ENCODE results near the gene SPHK1.
A peak's percentile ranks its signal among the peaks of the same experiment; 100 is the strongest.

The SPHK1 gene, protein sequence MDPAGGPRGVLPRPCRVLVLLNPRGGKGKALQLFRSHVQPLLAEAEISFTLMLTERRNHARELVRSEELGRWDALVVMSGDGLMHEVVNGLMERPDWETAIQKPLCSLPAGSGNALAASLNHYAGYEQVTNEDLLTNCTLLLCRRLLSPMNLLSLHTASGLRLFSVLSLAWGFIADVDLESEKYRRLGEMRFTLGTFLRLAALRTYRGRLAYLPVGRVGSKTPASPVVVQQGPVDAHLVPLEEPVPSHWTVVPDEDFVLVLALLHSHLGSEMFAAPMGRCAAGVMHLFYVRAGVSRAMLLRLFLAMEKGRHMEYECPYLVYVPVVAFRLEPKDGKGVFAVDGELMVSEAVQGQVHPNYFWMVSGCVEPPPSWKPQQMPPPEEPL

DNA sequence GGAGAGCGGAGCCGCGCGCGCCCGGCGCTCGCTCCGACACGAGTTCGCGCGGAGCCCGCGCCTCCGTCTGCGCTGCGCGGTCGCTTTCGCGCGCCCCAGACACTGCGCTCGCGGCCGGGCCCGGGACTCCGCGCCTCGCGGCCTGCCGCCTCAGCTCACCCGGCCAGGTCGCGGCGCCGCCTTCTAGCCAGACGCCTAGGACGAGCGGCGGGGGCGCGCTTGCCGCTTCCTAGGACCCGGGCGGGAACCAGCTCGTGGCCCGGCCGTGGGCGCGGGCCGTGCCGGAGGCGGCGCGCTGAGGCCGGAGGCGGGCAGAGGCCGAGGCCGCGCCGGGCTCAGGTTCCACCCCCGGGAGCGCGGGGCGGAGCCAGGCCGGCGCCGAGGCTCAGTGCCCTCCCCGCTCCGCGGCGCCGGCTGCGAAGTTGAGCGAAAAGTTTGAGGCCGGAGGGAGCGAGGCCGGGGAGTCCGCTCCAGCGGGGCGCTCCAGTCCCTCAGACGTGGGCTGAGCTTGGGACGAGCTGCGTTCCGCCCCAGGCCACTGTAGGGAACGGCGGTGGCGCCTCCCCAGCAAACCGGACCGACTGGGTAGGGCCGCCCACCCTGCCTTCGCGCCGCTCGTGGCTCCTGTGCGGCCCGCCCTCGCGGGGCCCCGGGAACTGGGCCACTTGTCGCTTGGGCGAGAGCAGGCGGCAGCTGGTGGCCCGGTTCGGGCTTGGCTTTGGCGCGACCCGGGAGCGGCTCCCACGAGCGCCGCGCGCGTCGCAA, at the start of gene SPHK1:
TSS of gene SPHK1 (plus strand) at position 388 of the 765 bp plus-strand sequence. CDS start 1,036 bp downstream, outside the sequence.
- peaks cover 43 to 44% of the 10 kb centered on the region in 2 experiments for H3K4me1 ChIP-seq (ENCODE audit: control insufficient read depth in 1 of 2, insufficient read depth in 1 of 2, low read depth in 1 of 2, low read length in 1 of 2)
- H3K36me3 ChIP-seq = no peaks in the 10 kb centered on the region
- H3K9me3 ChIP-seq = no peaks in the 10 kb centered on the region
- peak within 1 kb of the TSS; percentile 51 for H3K27ac ChIP-seq
- peaks cover 60% of the 10 kb centered on the region for H3K27me3 ChIP-seq
- TF ChIP-seq, protein P1, sequence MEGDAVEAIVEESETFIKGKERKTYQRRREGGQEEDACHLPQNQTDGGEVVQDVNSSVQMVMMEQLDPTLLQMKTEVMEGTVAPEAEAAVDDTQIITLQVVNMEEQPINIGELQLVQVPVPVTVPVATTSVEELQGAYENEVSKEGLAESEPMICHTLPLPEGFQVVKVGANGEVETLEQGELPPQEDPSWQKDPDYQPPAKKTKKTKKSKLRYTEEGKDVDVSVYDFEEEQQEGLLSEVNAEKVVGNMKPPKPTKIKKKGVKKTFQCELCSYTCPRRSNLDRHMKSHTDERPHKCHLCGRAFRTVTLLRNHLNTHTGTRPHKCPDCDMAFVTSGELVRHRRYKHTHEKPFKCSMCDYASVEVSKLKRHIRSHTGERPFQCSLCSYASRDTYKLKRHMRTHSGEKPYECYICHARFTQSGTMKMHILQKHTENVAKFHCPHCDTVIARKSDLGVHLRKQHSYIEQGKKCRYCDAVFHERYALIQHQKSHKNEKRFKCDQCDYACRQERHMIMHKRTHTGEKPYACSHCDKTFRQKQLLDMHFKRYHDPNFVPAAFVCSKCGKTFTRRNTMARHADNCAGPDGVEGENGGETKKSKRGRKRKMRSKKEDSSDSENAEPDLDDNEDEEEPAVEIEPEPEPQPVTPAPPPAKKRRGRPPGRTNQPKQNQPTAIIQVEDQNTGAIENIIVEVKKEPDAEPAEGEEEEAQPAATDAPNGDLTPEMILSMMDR (IDR thresholded peaks at IDR 0.05) = peak; percentile 10
- peak within 1 kb of the TSS; percentile 78 to 86 for H3K4me3 ChIP-seq (ENCODE audit: low read depth in 1 of 2, low read length in 1 of 2)

DNA sequence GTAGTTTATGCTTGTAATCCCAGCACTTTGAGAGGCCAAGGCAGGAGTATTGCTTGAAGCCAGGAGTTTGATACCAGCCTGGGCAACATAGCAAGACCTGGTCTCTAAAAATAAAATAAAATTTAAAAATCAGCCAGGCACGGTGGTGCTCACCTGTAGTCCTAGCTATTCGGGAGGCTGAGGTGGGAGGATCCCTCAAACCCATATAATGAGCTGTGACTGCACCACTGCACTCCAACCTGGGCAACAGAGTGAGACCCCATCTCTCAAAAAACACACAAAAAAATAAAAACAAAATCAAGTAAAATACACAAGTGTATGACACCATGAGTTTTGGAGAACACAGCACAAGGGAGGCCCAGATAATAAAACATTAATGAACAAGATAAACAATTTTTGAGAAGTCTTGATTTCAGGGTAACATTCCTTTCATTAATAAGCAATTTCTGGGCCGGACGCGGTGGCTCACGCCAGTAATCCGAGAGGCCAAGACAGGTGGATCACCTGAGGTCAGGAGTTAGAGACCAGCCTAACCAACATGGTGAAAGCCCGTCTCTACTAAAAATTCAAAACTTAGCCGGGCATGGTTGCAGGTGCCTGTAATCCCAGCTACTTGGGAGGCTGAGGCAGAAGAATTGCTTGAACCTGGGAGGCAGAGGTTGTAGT, 48.6 kb upstream of the SPHK1 start:
- TF ChIP-seq, protein P1 (IDR thresholded peaks at IDR 0.05) = no peak
- H3K4me3 ChIP-seq (ENCODE audit: low read depth in 1 of 2, low read length in 1 of 2) = no peak overlapping the region
- no peak overlapping the region for H3K27ac ChIP-seq
- no peaks in the 10 kb centered on the region for H3K27me3 ChIP-seq
- no peaks in the 10 kb centered on the region for H3K36me3 ChIP-seq
- no peaks in the 10 kb centered on the region for H3K9me3 ChIP-seq
- H3K4me1 ChIP-seq (ENCODE audit: control insufficient read depth in 1 of 2, insufficient read depth in 1 of 2, low read depth in 1 of 2, low read length in 1 of 2) = peaks cover 10 to 26% of the 10 kb centered on the region in 2 experiments

DNA sequence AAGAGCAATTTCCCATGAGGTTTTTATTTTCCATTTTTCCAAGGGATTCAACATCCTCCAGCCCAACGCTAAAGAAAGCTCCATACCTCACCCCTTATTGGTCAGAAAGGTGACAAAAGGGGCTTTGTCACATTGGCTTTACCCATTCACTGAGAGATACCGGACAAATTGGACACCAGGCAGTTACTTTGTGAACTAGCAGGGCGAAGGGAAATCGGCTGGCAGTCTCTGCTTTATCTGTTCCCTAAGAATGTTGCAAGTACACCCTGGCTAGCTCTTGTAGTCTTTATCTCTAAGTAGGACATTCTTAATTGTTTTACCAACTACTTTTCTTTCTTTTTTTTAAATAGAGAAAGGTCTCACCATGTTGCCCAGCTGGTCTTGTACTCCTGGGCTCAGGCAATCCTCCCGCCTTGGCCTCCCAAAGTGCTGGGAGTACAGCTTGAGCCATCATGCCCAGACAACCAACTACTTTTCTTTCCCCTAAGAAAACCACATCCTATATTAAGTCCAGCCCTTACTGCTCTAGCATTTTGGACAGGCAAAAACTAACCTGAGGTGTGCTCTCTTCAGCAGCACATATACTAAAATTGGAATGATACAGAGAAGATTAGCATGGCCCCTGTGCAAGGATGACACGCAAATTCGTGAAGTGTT, 47.5 kb upstream of the SPHK1 start:
- H3K27me3 ChIP-seq = no peaks in the 10 kb centered on the region
- no peaks in the 10 kb centered on the region for H3K9me3 ChIP-seq
- no peak overlapping the region for H3K27ac ChIP-seq
- peaks cover 10 to 25% of the 10 kb centered on the region in 2 experiments for H3K4me1 ChIP-seq (ENCODE audit: control insufficient read depth in 1 of 2, insufficient read depth in 1 of 2, low read depth in 1 of 2, low read length in 1 of 2)
- H3K36me3 ChIP-seq = peaks cover 2% of the 10 kb centered on the region
- no peak overlapping the region for H3K4me3 ChIP-seq (ENCODE audit: low read depth in 1 of 2, low read length in 1 of 2)
- TF ChIP-seq, protein P1 (IDR thresholded peaks at IDR 0.05) = no peak

DNA sequence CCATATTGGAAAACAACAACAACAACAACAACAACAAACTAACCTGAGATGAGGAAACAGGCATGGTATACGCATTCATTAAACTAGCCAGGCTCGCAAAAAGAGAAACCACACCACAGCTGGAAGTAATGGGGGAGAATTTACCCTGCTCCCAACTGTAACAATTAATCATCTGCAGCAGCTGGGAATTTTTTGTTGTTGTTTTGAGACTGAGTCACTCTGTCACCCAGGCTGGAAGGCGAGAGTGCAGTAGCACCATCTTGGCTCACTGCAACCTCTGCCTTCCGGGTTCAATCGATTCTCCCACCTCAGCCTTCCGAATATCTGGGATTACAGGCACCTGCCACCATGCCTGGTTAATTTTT, 47.0 kb upstream of the SPHK1 start:
- Histone ChIP-seq H3K9me3 (no peaks in the 10 kb centered on the region), H3K27ac (no peak overlapping the region), H3K27me3 (no peaks in the 10 kb centered on the region), H3K4me3 (ENCODE audit: low read depth in 1 of 2, low read length in 1 of 2) (no peak overlapping the region), H3K36me3 (peaks cover 7% of the 10 kb centered on the region), H3K4me1 (ENCODE audit: control insufficient read depth in 1 of 2, insufficient read depth in 1 of 2, low read depth in 1 of 2, low read length in 1 of 2) (peaks cover 5 to 20% of the 10 kb centered on the region in 2 experiments)
- TF ChIP-seq, protein P1 (IDR thresholded peaks at IDR 0.05) = no peak

DNA sequence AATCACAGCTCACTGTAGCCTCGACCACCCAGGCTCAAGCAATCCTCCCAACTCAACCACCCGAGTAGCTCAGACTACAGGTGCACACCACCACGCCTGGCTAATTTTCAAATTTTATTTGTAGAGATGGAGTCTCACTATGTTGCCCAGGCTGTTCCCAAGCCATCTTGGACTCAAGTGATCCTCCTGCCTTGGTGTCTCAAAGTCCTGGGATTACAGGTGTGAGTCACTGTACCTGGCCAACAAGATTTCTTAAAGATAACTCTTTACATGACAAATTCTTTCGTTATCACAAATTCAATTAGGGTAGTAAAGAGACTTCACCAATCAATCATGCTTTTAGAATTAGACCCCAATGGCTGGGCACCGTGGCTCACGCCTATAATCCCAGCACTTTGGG, 43.1 kb upstream of the SPHK1 start:
- Histone ChIP-seq H3K36me3 (peaks cover 41% of the 10 kb centered on the region), H3K4me1 (ENCODE audit: control insufficient read depth in 1 of 2, insufficient read depth in 1 of 2, low read depth in 1 of 2, low read length in 1 of 2) (peaks cover 3 to 10% of the 10 kb centered on the region in 2 experiments), H3K27ac (no peak overlapping the region), H3K4me3 (ENCODE audit: low read depth in 1 of 2, low read length in 1 of 2) (no peak overlapping the region), H3K9me3 (no peaks in the 10 kb centered on the region), H3K27me3 (no peaks in the 10 kb centered on the region)
- TF ChIP-seq, protein P1 (IDR thresholded peaks at IDR 0.05) = no peak
